Measurements from ENCODE around the gene SLC39A3. TPM values are rescaled to one million over a fixed set of nuclear protein-coding genes. Genes with fewer than 3 reads are reported as not detected.

SLC39A3 gene
- total RNA-seq, 1 donor from 2014 or later, result 36.5 TPM

Other genes with a start within 250 kb of the SLC39A3 start
- gene GNG7, start 37.3 kb downstream of the SLC39A3 start, total RNA-seq, result 0.19 and 1.3 TPM in 2 replicates
- 0.47 and 3.1 TPM in 2 replicates for gene DIRAS1, start 18.6 kb downstream of the SLC39A3 start, total RNA-seq
- gene SGTA, start 43.3 kb upstream of the SLC39A3 start, total RNA-seq, result 75.1 and 80.2 TPM in 2 replicates
- gene THOP1, start 45.5 kb upstream of the SLC39A3 start, total RNA-seq, result 89.0 and 89.4 TPM in 2 replicates
- gene ZNF554, start 79.9 kb upstream of the SLC39A3 start, total RNA-seq, result 2.7 and 5.4 TPM in 2 replicates
- 5.8 and 9.1 TPM in 2 replicates for gene ZNF555, start 101.5 kb upstream of the SLC39A3 start, total RNA-seq
- not detected in 2 replicates for gene ZNF556, start 127.3 kb upstream of the SLC39A3 start, total RNA-seq
- 2.1 and 5.8 TPM in 2 replicates for gene ZNF57, start 160.9 kb upstream of the SLC39A3 start, total RNA-seq
- 2.7 and 3.4 TPM in 2 replicates for gene ZNF77, start 205.0 kb upstream of the SLC39A3 start, total RNA-seq
- gene TLE6, start 237.5 kb upstream of the SLC39A3 start, total RNA-seq, result 0.58 and 0.88 TPM in 2 replicates